ENCODE data around the gene FHIT.

GRCh38 chr3:60660026-60660425, 591.2 kb downstream of the FHIT start:
- TF ChIP-seq CTCF (IDR thresholded peaks at IDR 0.05; ENCODE audit: low read depth, low read length), result no peak
- TF ChIP-seq EZH2phosphoT487 (IDR thresholded peaks at IDR 0.05; ENCODE audit: low read depth), result no peak
